GM10266 (cell line): Measurements from ENCODE around the gene SLC35F5.

Experiments
- DNase-seq: peaks from one replicate; pipeline ENCODE4 v3.0.0; 2012; ENCODE audit errors: extremely low spot score
- CTCF ChIP-seq: IDR thresholded peaks from 2 replicates; pipeline ENCODE4 v1.5.1; 2012; ENCODE audit warnings: mild to moderate bottlenecking, low read depth; ENCODE audit not compliant: control insufficient read depth, insufficient read depth; ENCODE audit errors: missing control alignments

The SLC35F5 gene

DNA sequence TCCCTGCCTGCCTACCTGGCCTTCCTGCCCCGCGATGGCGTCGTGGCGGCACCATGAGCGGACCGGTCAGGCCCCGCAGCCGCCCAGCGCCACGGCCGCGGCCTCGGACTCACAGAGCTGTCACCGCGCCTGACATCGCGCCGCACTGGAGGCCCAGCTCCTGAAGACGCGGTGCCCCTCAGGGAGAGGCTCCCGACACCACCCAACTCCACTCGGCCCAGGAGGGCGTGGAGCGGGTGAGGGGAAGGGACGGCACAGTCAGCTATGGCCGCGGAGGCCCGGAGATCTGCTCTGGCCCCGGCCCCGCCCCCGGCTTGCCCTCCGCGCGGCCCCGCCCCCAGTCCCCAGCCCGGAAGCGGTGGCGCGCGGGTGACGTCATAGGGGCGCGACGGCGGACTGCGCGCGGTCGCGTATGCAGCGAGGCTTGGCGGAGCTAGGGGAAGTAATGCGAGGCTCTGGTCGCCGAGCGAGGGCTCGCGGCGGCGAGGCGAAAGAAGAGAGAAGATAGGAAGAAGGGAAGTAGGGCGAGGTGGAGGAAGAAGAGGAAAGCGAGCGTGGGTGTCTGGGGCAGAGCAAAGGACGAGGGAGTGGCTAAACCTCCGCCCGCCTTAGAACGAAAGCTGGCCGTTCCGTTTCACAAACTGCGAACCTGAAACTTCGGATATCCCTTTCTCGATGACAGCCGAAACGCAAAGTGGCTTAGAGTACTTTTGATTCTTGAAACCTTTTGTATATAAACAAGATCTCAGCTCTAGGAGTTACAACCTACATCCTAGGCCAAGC lies at the start of gene SLC35F5:
Gene SLC35F5, minus strand, starts transcription at position 288 of the 783 bp plus-strand sequence. Its CDS starts 233 bp downstream, at position 55.
- no peak for TF ChIP-seq CTCF

DNA sequence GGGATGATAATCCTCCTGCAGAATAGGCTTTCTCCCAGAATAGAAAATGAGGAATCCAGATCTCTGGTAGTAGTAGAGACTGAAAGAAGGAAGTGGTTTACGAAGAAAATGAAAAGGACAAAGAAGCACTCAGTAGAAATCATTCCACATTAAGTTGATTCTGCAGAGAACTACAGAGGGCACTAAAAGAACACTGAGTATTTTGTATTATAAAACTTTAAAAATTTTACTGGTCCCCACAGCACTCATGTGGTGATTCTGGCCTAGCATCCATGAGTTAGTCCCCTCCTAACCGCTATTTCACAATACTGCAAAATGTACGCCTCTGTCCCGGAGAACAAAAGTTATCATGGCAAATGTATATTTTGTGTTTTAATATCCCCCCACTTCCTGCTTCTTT lies 42.9 kb upstream of the SLC35F5 start:
- DNase-seq = no peak
- TF ChIP-seq CTCF = no peak

More for the DNA sequence above, at the start of gene SLC35F5:
- DNase-seq = peak; percentile 87

DNA sequence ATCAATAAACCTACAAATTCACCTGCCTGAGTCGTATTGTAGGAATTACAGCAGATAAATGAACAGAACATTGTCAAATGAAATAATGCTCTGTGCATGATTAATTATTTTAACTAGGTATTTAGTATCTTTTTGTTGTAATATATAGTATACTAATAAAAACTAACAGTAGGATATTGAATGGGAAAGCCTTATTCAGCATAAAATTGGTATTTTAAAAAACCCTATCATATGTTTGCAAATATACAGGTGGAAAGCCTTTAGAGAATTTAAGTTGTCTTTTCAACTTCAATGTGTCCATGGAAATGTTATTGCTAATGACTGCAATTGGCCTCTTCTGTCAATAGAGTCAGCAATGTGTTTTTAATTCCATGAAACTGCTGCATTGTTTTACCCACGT lies 40.8 kb upstream of the SLC35F5 start:
- no peak for TF ChIP-seq CTCF
- no peak for DNase-seq

- no peak for DNase-seq
- TF ChIP-seq CTCF = no peak
Measured at GRCh38 chr2:113796592-113797175, 40.2 kb upstream of the SLC35F5 start.

- no peak for TF ChIP-seq CTCF
Measured at GRCh38 chr2:113795405-113795920, 39.0 kb upstream of the SLC35F5 start.

GRCh38 chr2:113791697-113792590 lies 35.5 kb upstream of the SLC35F5 start:
- DNase-seq = peak; percentile 39
- TF ChIP-seq CTCF = no peak

More at GRCh38 chr2:113795405-113795920, 39.0 kb upstream of the SLC35F5 start:
- DNase-seq = no peak
